UCSD-AML1 (cell line): ENCODE data around the gene BLOC1S3.

Experiments used
- DNase-seq: peaks from one replicate; lab custom pipeline; 2025; ENCODE audit not compliant: unreplicated experiment; lab: John Stamatoyannopoulos, UW

BLOC1S3 gene

GRCh38 chr19:45146251-45146650, 32.3 kb upstream of the BLOC1S3 start:
- DNase-seq = no peak

DNA sequence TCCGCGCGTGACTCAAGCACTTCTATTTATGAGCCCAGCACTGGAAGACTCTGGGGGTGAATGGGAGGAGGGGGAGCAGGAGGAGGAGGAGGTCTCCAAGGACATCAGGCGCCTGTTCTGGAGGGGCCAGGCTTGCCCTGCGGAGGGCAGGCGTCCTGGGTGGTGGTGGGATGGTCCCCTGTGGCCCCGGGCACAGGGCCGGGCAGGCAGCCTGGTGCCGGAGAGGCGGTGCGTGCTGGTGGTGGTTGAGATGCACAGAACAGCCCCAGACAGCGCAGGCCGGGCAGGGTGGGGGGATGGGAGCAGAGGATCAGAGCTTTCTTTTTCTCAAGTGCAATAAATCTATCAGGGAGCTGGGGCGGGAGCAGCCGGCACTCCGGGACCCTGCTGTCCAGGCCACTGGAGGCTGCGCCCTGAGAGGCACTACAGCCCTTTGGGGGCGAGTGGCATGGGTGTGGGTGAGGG, 31.8 kb upstream of the BLOC1S3 start:
- DNase-seq = no peak

GRCh38 chr19:45147835-45148676, 30.5 kb upstream of the BLOC1S3 start:
- no peak for DNase-seq

- DNase-seq = no peak
Observed at GRCh38 chr19:45149129-45149528, 29.5 kb upstream of the BLOC1S3 start.

- DNase-seq = no peak
Observed at GRCh38 chr19:45150180-45150579, 28.4 kb upstream of the BLOC1S3 start.

DNA sequence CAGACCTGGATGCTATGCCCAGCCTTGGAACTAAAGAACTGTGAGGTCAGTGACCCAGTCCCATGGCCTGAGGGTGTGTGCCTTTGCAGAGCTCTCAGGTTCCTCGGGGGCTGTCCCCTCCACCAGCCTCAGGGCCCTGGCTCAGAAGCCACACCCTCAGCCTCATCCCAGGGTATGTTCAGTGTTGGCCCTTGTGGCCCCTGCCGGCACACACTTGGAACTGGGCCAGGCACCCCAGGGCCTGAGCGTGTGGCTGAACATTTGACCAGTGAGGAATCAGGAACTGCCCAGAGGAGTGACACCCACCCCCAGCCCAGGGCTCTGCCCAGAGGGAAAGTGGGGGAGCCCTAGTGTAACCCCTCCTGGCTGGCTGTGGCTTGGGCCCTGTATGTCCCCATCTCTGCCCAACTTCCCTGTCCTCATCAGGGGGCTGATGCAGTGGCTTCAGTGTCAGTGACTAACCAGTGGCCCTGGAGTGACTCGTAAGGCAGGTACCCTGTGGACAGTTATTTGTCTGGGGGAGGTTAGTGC, 27.8 kb upstream of the BLOC1S3 start:
- no peak for DNase-seq

DNA sequence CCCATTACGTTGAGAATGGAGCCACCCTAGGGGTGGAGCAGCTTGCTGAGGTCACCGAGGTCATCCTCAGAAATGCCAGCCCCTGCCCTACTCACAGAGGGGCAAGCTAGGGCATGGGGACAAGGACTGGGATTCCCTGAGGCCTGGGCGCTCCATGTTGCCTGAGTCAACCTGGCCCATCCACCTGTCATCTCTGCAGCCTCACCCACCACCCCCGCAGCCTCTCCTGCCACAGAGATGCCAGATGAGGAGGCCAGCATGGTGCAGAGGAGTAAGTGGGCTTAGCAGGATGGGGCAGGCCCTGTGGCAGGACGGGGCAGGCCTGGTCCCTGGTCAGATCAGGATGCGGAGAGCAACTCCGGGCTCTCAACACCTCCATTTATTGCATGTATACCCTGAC, 27.3 kb upstream of the BLOC1S3 start:
- DNase-seq = no peak

- no peak for DNase-seq
Observed at GRCh38 chr19:45151821-45152503, 26.6 kb upstream of the BLOC1S3 start.

GRCh38 chr19:45152504-45153338, 25.9 kb upstream of the BLOC1S3 start:
- no peak for DNase-seq

DNA sequence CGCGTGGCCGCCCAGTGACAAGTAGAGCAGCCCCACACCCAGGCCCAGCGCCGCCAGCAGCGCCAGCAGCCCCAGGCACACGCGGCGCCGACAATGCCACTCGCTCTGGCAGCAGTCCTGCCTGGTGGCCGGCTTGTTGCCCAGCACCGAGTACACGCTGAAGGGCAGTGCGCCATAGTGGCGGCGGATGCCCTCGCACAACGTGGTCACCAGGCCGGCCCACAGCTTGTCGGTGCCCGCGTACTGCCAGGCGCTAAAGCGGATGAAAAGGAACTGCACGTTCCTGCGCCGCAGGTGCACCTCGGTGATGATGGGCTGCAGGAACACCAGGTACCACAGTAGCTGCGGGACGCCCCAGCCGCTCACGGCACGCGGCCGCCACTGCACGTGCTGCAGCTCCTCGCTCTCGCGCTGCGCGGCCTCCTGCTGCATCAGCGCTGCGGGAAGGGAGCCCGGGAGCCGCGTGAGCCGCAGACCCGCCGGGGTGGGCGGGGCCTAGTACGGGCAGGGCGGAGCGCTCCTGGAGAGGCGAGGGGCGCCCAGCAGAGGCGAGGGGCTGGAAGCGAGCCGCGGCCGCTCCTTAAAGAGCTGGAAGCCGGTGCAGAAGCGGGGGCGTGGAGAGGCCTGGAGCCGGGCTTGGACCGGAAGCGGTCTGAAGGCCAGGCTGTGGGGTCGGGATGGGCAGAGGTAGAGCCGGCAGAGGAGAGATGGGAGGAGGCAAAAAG, 25.1 kb upstream of the BLOC1S3 start:
- no peak for DNase-seq

GRCh38 chr19:45154064-45154827, 24.3 kb upstream of the BLOC1S3 start:
- DNase-seq = no peak

- no peak for DNase-seq
Observed at GRCh38 chr19:45156011-45156630, 22.5 kb upstream of the BLOC1S3 start.

DNA sequence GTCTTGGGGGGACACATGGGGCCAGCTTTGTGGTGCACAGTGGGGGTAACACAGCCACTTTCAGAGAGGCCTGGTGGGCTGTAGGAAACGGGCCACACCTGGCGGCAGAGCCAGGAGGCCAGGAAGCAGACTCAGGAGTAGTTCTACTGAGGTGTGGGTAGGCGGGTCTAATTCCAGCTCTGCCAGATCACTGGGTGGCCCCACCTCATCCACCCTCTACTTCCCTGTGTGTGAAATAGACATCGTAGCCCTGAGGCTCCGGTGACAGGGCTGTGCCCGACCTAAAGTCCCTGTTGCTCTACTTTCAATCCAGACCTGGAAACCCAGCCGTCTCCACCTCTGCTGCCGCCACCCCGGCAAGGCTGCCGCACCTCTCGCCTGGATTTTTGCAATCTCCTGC, 21.8 kb upstream of the BLOC1S3 start:
- DNase-seq = no peak

DNA sequence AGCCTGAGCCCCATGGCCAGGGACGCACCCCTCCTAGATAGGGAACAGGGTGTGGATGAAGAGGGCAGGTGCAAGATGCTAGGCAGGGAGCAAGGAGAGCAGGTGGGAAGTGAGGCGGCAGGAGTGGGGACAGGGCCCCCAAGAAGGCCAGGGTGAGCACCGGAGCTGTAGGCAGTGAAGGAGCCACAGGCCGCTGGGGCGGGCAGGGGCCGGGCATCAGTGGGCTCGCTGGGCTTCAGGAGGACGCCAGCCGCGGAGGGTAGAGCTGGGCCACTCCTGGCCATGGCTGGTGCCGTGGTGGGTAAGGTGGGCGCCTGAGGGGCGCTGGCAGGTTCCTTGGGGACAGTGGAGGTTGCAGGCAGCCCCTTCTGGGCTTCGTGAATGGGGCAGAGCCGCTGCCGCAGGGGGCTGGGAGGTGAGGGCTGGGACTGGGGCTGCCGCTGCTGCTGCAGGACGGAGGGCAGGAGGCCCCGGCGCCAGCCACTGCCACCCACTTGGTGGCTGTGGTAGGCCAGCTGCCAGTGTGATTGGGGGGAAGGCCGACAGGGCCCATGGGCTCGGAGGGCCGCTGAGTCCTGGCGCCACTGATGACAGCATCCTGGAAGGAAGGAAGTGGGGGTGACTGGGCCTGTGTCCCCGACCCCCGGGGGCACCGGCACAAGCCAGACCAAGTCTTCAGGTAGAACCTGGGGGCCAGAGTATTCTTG, 19.9 kb upstream of the BLOC1S3 start:
- peak; percentile 36 for DNase-seq

- no peak for DNase-seq
Observed at GRCh38 chr19:45159210-45159970, 19.2 kb upstream of the BLOC1S3 start.

- DNase-seq = no peak
Observed at GRCh38 chr19:45159971-45160324, 18.6 kb upstream of the BLOC1S3 start.

DNA sequence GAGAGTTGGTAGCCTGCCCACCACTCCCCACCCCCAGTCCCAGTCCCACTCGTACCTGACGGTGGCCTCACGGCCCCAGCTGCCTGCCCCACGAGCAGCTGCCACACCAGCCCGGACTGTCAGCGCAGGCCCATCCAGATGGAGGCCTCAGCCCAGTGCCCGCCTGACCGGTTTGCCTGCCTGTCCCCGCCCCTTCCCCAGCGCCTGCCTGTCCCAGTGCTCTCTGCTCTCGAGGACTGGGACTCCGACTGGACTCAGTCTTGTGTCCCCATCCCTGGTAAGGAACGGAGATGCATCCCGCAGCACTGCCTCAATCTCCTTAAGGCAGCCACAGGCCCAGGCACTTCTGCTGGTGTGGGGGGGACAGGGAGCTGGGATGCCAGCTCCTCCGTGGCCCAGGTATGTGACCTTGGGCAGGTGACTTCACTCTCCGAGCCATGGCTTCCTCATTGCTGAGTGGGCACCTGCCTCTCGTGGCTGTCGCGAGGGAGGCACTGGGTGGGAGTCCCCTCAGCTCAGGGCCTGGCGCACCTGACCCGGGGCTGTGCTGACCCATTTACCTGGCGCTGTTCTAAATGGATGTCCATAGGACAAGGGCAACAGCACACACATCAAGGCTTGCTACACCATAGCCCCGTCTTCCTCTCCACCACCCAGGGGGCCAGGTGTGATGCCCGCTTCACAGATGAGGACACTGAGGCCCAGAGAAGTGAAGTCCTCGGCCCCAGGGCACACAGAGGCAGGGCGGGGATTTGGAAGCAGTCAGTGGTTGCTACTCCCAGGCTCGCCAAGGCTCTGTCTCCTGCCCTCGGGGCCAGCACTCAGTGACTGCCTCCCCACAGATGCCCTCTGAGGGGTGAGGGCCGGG, 17.5 kb upstream of the BLOC1S3 start, which contains the start of gene NKPD1:
NKPD1 (minus strand) TSS at position 113 of the 868 bp plus-strand sequence. CDS start 832 bp downstream, outside the sequence.
- no peak for DNase-seq
